NCI-H1105 treated with DMSO at 0.1 percent for 48 hours (cell line): ENCODE data around the gene COX7A2L.
"Not testable (repeated sequence)": the region's sequence is repeated elsewhere in the genome, so short reads cannot be mapped to it uniquely, and the experiment has no call there.

Source experiments
- DNase-seq: peaks from one replicate; lab custom pipeline; 2025; lab: John Stamatoyannopoulos, UW

COX7A2L gene

DNA sequence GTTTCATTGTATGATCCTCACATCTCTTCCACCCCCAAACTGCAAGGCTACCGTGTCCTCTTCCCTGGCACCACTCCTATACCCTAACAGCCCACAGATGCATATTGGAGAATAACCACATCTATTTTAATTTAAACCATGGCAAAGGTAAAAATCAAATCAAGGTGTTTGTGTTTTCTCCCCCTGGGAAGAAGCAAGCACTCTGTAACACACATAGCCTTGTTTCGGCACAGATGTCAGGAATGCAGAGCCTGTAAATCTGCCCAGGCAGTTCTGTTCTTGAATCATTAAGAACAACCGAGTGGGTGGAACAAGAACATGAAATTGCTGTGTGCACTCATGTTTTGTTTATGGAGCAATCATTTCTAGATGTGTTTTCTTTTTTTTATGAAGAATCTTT, 6.8 kb upstream of the COX7A2L start:
- DNase-seq, result no peak

GRCh38 chr2:42366411-42366810, 5.4 kb upstream of the COX7A2L start:
- DNase-seq, result no peak

DNA sequence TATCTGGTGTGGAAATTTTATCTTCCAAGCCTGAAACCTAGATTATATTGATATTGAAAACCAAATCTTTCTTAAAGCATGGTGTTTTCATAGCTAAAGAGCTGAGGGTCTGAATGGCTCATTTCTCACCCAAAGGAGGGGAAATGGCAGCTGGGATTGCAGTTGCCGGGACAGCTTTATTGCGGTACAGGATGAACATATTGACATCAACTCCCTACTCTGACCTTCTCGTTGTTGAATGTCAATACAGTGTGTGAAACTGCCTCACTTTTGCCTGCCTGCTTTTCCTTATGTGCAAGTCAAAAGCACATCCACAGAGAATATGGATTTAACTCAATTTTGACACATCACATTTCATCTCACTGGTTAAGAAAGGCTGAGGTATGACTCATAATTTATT, 3.6 kb upstream of the COX7A2L start:
- DNase-seq, result no peak

DNA sequence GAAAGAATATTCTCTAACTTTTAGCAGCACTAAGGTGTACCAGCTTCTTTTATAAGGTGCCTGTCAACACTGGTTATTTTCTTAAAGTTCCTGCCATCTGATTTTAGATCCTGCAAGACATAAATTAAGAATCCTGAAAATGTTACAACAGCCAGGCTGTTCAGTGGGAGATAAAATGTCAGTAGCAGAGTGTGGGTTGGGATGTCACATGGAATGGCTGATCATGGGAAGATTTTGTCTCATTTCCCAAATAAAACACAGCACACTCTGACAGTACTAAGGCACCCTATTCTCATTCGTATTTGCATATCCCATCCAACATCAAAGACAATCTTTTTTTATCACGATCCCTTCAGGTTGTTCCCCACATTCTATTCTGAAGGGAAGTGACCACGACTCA, 2.4 kb upstream of the COX7A2L start:
- no peak for DNase-seq

DNA sequence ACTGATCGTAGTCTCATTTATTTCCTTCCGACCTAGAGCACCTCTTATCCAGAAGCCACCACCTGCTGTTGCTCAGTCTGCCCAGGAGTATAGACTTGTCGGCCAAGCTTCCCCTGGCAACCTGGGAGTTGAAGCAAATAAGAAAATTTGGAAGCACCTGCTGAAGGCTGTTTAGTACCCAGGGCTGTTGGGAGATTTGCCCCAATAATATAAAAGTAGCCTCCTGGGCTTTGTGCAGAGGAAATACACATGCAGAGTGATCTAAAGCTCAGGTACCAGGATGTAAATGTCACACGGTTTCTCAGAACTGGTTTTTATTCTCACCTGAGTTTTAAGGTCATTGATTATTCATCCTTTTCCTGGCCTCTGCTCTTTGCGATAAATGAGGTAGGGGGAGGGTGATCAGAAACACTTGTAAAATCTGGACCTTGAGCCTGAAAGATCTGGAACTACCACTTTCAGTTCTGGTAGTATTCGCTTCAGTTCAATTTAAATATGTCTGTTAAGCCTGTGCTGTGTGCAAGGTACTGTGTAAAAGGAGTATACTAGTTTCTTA, 789 bp upstream of the COX7A2L start:
- DNase-seq, result no peak

DNA sequence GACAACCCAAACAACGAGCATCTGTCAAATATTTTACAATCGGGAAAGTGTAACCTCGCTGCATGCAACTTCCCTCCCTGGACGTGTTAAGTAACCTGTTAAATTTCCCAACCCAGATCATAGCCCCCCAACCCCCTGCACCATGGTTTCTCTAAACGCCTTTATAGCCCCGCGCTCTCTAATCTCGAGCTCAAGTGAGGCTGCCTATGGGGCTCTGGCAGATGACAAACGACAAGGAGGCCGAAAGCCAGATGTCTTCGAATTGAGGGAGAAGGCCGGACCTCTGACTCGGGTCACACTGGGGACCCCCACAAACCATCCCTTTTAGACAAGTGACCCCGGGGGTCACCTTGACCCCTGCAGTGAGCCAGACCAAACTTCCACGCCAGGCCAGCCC, 526 bp downstream of the COX7A2L start:
- DNase-seq, result no peak

DNA sequence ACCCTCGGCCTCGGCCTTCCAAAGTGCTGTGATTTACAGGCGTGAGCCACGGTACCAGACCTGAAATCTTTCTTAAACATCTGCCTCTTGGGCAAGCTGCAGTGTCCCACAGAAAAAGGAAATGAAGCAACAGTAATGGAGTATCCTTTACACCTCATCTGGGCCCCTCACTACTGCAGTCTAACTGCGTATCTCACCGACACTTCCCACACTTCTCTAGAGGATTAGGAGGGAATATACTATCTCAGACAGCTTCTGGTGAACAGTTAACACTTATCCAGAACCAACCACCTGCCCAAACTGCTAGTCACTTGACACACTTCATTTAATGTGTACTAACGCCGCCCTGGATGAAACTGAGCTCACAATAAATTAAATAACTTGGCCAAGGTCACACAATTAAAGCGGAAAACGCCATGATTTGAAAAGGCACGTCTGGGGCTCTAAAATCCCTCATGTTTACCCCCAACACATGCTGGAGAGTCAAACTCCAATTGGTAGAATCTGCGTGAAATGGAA, 993 bp downstream of the COX7A2L start:
- DNase-seq, result no peak

GRCh38 chr2:42359304-42359964, 1.6 kb downstream of the COX7A2L start:
- no peak for DNase-seq

DNA sequence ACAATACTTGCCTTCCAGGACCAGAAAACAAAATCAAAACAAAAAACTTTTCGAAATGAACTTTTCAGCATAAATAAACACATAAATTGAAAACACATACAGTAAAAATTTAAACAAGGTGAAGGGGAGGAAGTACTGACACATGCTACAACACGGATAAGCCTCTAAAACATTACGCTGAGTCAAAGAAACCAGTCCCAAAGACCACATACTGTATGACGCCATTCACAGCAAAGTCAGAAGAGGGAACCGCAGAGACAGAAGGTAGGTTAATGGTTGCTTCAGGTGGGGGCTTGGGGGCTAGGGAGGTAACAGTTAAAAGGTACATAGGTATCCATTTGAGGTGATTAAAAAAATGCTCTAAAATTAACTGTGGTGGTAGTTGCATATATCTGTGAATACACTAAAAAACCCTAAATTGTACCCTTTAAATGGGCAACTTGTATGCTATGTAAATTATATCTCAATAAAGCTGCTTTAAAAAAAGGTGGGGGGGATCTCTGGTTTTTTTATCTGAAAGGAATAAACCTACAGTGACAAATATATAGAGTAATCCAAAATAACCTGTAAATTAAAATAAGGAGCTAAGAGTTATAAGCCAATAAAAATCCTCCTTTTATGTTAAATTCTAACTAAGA, 7.1 kb downstream of the COX7A2L start:
- no peak for DNase-seq

DNA sequence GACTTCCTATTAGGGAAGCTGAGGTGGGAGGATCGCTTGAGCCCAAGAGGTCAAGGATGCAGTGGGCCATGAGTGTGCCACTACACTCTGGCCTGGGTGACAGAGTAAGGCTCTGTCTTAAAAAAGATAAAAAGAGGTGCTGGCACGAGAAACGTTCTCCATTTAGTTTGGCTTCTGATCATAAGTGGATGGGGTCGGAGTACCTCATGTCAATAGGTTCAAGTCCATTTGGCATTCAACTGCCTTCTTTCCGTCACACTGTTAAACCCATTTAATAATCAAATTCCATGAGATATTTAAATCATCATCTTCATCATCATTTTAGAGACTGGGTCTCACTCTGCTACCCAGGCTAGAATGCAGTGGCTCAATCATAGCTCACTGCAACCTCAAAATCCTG, 9.2 kb downstream of the COX7A2L start:
- DNase-seq, result no peak

- no peak for DNase-seq
Observed at GRCh38 chr2:42350434-42351063, 10.5 kb downstream of the COX7A2L start.

DNA sequence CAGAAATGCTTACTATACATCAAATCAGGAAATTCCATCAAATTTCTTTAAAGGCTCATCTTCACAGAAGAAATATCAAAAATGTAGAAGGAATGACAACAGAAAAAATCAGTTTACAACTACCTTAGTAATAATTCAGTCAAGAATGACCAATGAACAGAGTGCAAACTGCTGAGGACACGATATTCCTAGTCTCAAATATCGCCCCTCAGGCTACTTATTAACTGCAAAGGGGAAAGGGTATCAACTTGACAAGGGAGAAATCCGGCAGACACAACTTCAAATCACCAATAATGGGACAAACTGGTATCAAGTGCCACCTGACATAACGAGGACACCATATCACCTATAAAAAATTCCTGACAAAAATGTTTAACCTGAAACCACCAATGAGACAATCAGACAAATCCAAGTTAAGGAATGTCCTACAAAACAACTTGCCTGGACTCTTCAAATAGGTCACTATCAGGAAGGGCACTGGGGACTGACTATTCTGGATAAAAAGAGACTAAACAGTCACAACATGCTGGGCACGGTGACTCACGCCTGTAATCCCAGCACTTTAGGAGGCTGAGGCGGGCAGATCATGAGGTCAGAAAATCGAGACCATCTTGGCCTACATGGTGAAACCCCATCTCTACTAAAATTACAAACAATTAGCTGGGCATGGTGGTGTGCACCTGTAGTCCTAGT, 12.8 kb downstream of the COX7A2L start:
- DNase-seq, result no peak

GRCh38 chr2:42347518-42347917, 13.5 kb downstream of the COX7A2L start:
- DNase-seq, result not testable (repeated sequence)

DNA sequence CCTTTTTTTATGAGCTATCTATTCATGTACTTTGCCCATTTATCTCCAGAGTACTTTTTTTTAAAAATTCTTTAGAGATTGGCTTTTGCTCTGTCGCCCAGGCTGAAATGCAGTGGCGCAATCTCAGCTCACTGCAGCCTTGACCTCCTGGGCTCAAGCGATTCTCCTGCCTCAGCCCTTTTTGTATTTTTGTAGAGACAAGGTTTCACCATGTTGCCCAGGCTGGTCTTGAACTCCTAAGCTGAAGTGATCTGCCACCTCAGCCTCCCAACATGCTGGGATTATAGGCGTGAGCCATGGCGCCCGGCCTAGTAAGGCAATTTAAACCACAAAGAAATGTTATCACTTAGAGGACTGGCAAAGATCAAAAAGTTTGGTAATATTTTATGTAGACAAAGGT, 14.2 kb downstream of the COX7A2L start:
- not testable (repeated sequence) for DNase-seq

DNA sequence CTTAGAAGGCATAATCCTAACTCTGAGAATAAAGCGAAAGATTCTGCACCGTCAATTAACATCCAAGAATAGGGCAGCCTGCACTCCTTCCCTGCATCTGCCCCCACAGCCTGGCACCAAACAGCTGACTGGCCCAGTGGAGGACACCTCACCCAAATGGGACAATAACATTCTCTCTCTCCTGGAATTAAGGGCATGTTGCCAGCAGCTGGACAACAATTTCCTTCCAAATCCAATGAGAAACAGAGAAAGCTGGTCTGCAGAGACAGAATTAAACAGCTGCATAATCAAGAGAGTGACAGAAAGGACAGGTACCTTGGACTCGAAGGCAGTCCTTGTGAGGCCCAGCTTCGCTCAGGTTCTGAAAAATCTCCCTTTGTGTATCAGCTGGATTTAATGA, 15.0 kb downstream of the COX7A2L start:
- DNase-seq, result no peak

DNA sequence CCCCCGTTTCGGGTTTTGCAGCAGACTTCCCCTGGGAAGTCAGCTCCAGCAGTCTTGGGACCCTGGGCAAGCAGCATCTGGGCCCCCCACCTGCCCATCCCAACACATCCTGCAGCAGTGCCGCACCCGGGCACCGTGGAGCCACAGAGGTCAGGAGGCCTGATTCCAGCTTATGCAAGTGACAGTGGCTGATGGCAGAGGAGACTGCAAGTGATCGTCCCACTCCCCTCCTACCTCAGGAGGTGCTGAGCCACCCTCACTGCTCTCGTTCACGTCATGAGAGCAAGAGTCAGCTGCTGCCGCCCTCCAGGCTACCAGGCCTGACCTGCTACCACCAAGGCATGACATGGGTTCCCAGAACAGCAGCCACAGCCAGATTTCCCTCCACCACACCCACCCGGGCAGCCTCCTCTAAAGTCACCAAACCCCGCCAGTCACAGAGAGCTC, 18.2 kb downstream of the COX7A2L start:
- DNase-seq, result no peak

GRCh38 chr2:42342061-42342794, 18.8 kb downstream of the COX7A2L start:
- DNase-seq, result no peak

DNA sequence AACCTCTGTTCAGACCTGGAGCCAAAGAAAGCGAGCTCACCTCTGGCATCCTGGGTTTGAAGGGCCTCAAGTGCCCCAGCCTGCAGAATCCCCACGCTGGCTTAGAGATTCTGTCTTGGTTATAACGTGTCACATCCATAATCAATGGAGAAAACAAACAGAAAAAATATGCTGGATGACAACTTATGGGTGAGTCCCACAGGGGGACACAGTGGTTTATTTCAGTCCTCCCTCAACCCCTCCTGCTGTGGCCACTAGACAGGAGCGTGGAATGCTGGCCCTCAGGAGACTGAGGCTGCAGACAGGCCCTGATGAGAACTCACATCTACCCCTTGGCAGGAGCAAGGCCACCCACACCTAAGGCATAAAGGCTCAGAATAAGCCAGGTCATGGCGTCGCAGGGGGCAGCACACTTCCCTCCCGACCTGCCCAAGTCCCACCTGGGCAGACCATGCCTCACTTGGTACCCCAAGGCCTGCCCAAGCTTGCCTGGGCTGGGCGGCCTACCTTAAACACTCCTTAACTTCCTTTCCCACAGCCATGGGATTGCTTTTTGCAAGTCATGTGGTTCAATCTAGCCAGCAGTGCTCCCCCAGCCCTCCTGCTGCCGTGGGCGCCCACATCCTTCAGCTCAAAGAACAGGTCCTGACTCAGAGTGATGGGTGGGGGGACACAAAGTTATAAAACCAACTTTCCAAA, 19.9 kb downstream of the COX7A2L start:
- DNase-seq, result no peak

GRCh38 chr2:42340045-42340937, 20.7 kb downstream of the COX7A2L start:
- DNase-seq, result no peak
